ENCODE measurements around the gene DNAJB9. TPM values are rescaled to one million over a fixed set of nuclear protein-coding genes. Genes with fewer than 3 reads are reported as not detected.
"Not testable (repeated sequence)": the region's sequence is repeated elsewhere in the genome, so short reads cannot be mapped to it uniquely, and the experiment has no call there.

DNAJB9 gene
- total RNA-seq, 2 experiments from 2014 or later: 22.7 to 23.2 TPM

- CTCF ChIA-PET, POLR2A ChIA-PET, DNase-seq: not testable (repeated sequence)
These were observed 31.0 kb upstream of the DNAJB9 start for GRCh38 chr7:108538685-108539084.

GRCh38 chr7:108541478-108541877 lies 28.2 kb upstream of the DNAJB9 start:
- CTCF ChIA-PET: no interaction called here
- no peak for DNase-seq
- H3K27me3 Mint-ChIP-seq: peaks cover 5% of the 10 kb centered on the region
- no peaks in the 10 kb centered on the region for H3K9me3 Mint-ChIP-seq
- POLR2A ChIA-PET: interaction anchor here (1.1 to 1.6 kb wide), 2 partner anchors 11 to 15 kb away, joined by 3 to 8 read pairs; partner anchors contain the start of gene PNPLA8
- H3K36me3 Mint-ChIP-seq (ENCODE audit: low read depth): no peaks in the 10 kb centered on the region
- no peaks in the 10 kb centered on the region for H3K4me1 Mint-ChIP-seq
- no peak overlapping the region for H3K4me3 Mint-ChIP-seq
- no peak overlapping the region for H3K27ac Mint-ChIP-seq

More at GRCh38 chr7:108538685-108539084, 31.0 kb upstream of the DNAJB9 start:
- H3K4me1 Mint-ChIP-seq; H3K9me3 Mint-ChIP-seq; H3K36me3 Mint-ChIP-seq (ENCODE audit: low read depth); H3K27ac Mint-ChIP-seq; H3K4me3 Mint-ChIP-seq: not testable (repeated sequence)
- H3K27me3 Mint-ChIP-seq: peaks cover 13% of the 10 kb centered on the region

GRCh38 chr7:108548141-108548896 lies 21.4 kb upstream of the DNAJB9 start:
- ChIA-PET CTCF (interaction anchor here (1.2 kb wide), 1 partner anchor 18 kb away, joined by 3 read pairs; no protein-coding TSS in a partner anchor), POLR2A (interaction anchor here (1.0 to 2.0 kb wide), 2 partner anchors 8 to 22 kb away, joined by 3 to 4 read pairs; partner anchors contain the start of gene PNPLA8)
- not testable (repeated sequence) for H3K27ac Mint-ChIP-seq; DNase-seq; H3K4me3 Mint-ChIP-seq; H3K36me3 Mint-ChIP-seq (ENCODE audit: low read depth); H3K9me3 Mint-ChIP-seq; H3K4me1 Mint-ChIP-seq; H3K27me3 Mint-ChIP-seq

- Mint-ChIP-seq H3K9me3 (peaks cover 33% of the 10 kb centered on the region), H3K36me3 (ENCODE audit: low read depth) (peaks cover 29% of the 10 kb centered on the region)
- H3K27me3 Mint-ChIP-seq, DNase-seq, H3K4me1 Mint-ChIP-seq, H3K27ac Mint-ChIP-seq, H3K4me3 Mint-ChIP-seq: not testable (repeated sequence)
- ChIA-PET CTCF (interaction anchor here (1.1 kb wide), 1 partner anchor 30 kb away, joined by 3 read pairs; no protein-coding TSS in a partner anchor), POLR2A (interaction anchor here (1.3 kb wide), 1 partner anchor 8 kb away, joined by 3 read pairs; no protein-coding TSS in a partner anchor)
These were observed 13.0 kb upstream of the DNAJB9 start for GRCh38 chr7:108556665-108557064.

GRCh38 chr7:108557191-108557590 lies 12.5 kb upstream of the DNAJB9 start:
- H3K27me3 Mint-ChIP-seq: no peaks in the 10 kb centered on the region
- ChIA-PET CTCF (no interaction called here), POLR2A (interaction anchor here (1.3 kb wide), 1 partner anchor 9 kb away, joined by 3 read pairs; no protein-coding TSS in a partner anchor)
- no peak for DNase-seq
- no peak overlapping the region for H3K4me3 Mint-ChIP-seq
- no peaks in the 10 kb centered on the region for H3K4me1 Mint-ChIP-seq
- H3K36me3 Mint-ChIP-seq (ENCODE audit: low read depth): peaks cover 32% of the 10 kb centered on the region
- no peak overlapping the region for H3K27ac Mint-ChIP-seq
- H3K9me3 Mint-ChIP-seq: peaks cover 33% of the 10 kb centered on the region

GRCh38 chr7:108557617-108558016 lies 12.1 kb upstream of the DNAJB9 start:
- POLR2A ChIA-PET: no interaction called here
- Mint-ChIP-seq H3K27me3 (no peaks in the 10 kb centered on the region), H3K27ac (no peak overlapping the region), H3K9me3 (peaks cover 33% of the 10 kb centered on the region), H3K4me3 (no peak overlapping the region), H3K4me1 (no peaks in the 10 kb centered on the region), H3K36me3 (ENCODE audit: low read depth) (peaks cover 35% of the 10 kb centered on the region)
- CTCF ChIA-PET: no interaction called here
- no peak for DNase-seq

- Mint-ChIP-seq H3K36me3 (ENCODE audit: low read depth) (peaks cover 35% of the 10 kb centered on the region), H3K27me3 (no peaks in the 10 kb centered on the region), H3K4me1 (no peaks in the 10 kb centered on the region), H3K9me3 (peaks cover 33% of the 10 kb centered on the region), H3K27ac (no peak overlapping the region), H3K4me3 (no peak overlapping the region)
- ChIA-PET POLR2A (interaction anchor here (1.8 kb wide), 1 partner anchor 10 kb away, joined by 11 read pairs; the partner anchor contains the start of genes DNAJB9 and THAP5), CTCF (interaction anchor here (1.3 kb wide), 1 partner anchor 33 kb away, joined by 4 read pairs; the partner anchor contains the start of gene PNPLA8)
- DNase-seq: no peak
These were observed 10.4 kb upstream of the DNAJB9 start for GRCh38 chr7:108559253-108559652.

GRCh38 chr7:108561047-108561619 lies 8.5 kb upstream of the DNAJB9 start:
- DNase-seq: no peak
- H3K4me3 Mint-ChIP-seq: no peak overlapping the region
- H3K27me3 Mint-ChIP-seq: no peaks in the 10 kb centered on the region
- peaks cover 47% of the 10 kb centered on the region for H3K36me3 Mint-ChIP-seq (ENCODE audit: low read depth)
- ChIA-PET CTCF (interaction anchor here (1.0 kb wide), 1 partner anchor 9 kb away, joined by 3 read pairs; the partner anchor contains the start of genes DNAJB9 and THAP5), POLR2A (interaction anchor here (0.6 to 1.8 kb wide), 2 partner anchors 8 to 49 kb away, joined by 3 to 11 read pairs; partner anchors contain the start of genes DNAJB9 and THAP5)
- H3K9me3 Mint-ChIP-seq: peaks cover 30% of the 10 kb centered on the region
- H3K27ac Mint-ChIP-seq: no peak overlapping the region
- peaks cover 4% of the 10 kb centered on the region for H3K4me1 Mint-ChIP-seq

GRCh38 chr7:108565987-108566386 lies 3.7 kb upstream of the DNAJB9 start:
- CTCF ChIA-PET: no interaction called here
- POLR2A ChIA-PET: no interaction called here
- Mint-ChIP-seq H3K27me3 (no peaks in the 10 kb centered on the region), H3K36me3 (ENCODE audit: low read depth) (peaks cover 53% of the 10 kb centered on the region), H3K27ac (no peak overlapping the region), H3K9me3 (peaks cover 4% of the 10 kb centered on the region), H3K4me1 (peaks cover 26% of the 10 kb centered on the region), H3K4me3 (no peak overlapping the region)
- DNase-seq: no peak

- no peaks in the 10 kb centered on the region for H3K9me3 Mint-ChIP-seq
- DNase-seq: peak; percentile 62
- CTCF ChIA-PET: interaction anchor here (1.1 to 2.5 kb wide), 3 partner anchors 8 to 43 kb away, joined by 3 to 7 read pairs (median 3); partner anchors contain the start of gene PNPLA8
- peak overlapping the region; percentile 98 for H3K27ac Mint-ChIP-seq
- peak overlapping the region; percentile 88 for H3K4me3 Mint-ChIP-seq
- POLR2A ChIA-PET: interaction anchor here (0.8 to 4.6 kb wide), 9 partner anchors 9 to 1400 kb away, joined by 3 to 119 read pairs (median 4); partner anchors contain the start of genes CBLL1, HBP1 and PNPLA8
- peaks cover 50% of the 10 kb centered on the region for H3K4me1 Mint-ChIP-seq
- no peaks in the 10 kb centered on the region for H3K27me3 Mint-ChIP-seq
- H3K36me3 Mint-ChIP-seq (ENCODE audit: low read depth): peaks cover 57% of the 10 kb centered on the region
These were observed 783 bp upstream of the DNAJB9 start for GRCh38 chr7:108568801-108569380.

GRCh38 chr7:108570146-108570755 lies 577 bp downstream of the DNAJB9 start:
- peak; percentile 52 for DNase-seq
- H3K9me3 Mint-ChIP-seq: no peaks in the 10 kb centered on the region
- H3K27ac Mint-ChIP-seq: peak overlapping the region; percentile 98
- peaks cover 53% of the 10 kb centered on the region for H3K36me3 Mint-ChIP-seq (ENCODE audit: low read depth)
- H3K4me1 Mint-ChIP-seq: peaks cover 57% of the 10 kb centered on the region
- ChIA-PET CTCF (interaction anchor here (1.1 to 2.5 kb wide), 3 partner anchors 9 to 44 kb away, joined by 3 to 7 read pairs (median 3); partner anchors contain the start of gene PNPLA8), POLR2A (interaction anchor here (0.9 to 4.6 kb wide), 11 partner anchors 10 to 1402 kb away, joined by 3 to 119 read pairs (median 4); partner anchors contain the start of genes CBLL1, HBP1 and PNPLA8)
- peak overlapping the region; percentile 88 for H3K4me3 Mint-ChIP-seq
- H3K27me3 Mint-ChIP-seq: no peaks in the 10 kb centered on the region

- H3K9me3 Mint-ChIP-seq: no peaks in the 10 kb centered on the region
- no peak overlapping the region for H3K4me3 Mint-ChIP-seq
- ChIA-PET CTCF (no interaction called here), POLR2A (interaction anchor here (4.6 kb wide), 1 partner anchor 47 kb away, joined by 119 read pairs; the partner anchor contains the start of gene PNPLA8)
- peaks cover 48% of the 10 kb centered on the region for H3K4me1 Mint-ChIP-seq
- DNase-seq: no peak
- no peak overlapping the region for H3K27ac Mint-ChIP-seq
- H3K36me3 Mint-ChIP-seq (ENCODE audit: low read depth): peaks cover 58% of the 10 kb centered on the region
- no peaks in the 10 kb centered on the region for H3K27me3 Mint-ChIP-seq
These were observed 2.8 kb downstream of the DNAJB9 start for GRCh38 chr7:108572480-108572879.
